Hematopoietic multipotent progenitor cell treated with erythropoietin and hydrocortisone succinate and interleukin-3 and kit ligand, for 4 days (in vitro differentiated cells): ENCODE results near the gene GRID1.

Source experiments
- DNase-seq: peaks from one replicate; pipeline ENCODE4 v3.0.0-alpha.2; 2015

Gene GRID1

GRCh38 chr10:85641479-85642009 lies 725.1 kb downstream of the GRID1 start:
- DNase-seq, result peak; percentile 4

DNA sequence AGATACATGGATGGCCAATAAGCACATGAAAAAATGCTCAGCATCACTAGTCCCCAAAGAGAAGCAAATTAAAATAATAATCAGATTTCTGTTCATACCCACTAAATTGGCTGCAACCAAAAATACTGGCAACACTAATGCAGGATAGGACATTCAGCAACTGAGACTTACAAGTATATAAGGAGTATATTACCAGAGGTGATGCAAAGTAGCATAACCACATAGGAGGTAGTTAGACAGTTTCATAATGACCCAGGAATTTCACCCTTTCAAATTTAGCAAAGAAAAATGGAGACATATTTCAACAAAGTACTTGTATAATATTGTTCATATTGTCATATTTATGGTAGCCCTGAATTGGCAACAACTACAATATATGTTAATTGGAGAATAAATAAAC lies 727.8 kb downstream of the GRID1 start:
- DNase-seq, result no peak

DNA sequence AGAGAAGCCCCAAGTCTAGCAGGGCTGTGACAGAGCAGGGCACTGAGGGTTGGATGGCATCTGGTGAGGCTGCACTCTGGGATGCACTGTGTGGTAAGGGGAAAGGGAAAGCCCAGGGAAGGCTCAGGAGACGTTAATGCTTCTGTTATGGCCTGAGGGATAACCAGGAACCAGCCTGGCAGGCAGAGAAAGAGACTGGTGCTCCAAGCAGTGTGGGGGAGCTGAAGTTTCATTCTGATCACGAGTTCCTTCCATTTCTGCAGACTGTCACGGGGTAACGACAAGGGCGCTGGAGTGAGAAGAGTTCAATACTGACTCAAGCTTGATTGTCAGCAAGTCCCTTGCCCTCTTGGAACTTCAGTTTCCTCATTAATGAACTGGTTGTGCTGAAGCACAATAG lies 730.9 kb downstream of the GRID1 start:
- DNase-seq, result no peak

DNA sequence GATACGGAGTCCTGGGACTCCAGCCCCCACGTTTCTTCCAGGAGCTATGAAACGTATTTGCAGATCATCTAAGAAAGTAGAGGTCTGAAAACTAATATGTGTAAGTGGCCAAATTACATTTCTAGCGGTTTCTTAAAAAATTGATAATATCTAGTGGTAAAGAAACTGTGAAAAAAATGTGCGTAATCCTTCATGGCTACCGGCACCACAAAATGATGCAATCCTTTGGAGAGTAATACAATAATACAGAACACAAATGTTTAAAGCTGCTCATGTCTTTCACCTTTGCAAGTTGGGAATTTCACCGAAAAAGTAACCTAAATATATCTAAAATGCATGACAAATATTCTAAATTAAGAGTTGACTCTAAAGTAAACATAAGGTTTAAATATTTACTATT lies 742.1 kb downstream of the GRID1 start:
- peak; percentile 33 for DNase-seq

DNA sequence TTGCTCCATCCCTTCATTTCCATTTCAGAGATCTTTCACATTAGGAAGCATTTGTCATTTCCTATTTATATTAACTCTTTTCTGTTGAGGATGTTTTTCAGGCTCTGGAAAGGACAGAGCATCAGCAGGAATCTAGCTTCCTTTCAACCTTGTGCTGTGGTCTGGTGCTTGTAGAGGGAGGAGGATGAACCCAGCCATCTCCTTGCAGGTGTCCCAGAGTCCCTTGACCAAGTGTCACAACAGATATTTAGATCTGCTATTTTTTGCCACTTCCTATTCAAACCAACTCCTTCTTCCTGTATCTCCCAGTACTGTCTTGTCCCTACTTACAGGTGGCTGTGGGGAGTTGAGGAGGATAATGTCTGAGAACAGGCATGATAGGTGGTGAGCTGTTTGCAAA lies 742.8 kb downstream of the GRID1 start:
- no peak for DNase-seq

DNA sequence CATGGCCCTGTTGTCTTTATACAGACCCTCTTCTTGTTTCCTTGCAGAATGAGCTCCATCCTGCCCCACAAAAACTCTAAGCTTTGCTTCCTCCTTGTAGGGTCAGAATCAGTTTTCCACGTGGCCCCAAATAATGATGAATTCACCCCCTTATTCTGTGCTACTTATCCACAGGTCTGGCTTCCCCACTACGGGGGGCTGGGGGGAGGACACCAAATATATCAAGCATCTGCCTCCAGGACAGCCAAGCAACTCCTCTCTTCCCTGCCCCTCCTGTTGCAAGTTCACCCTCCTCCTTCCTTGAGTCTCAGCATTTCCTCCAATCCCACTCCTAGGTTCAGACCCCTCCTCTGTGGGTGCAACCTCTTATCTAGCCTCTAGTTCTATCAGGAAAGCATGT lies 743.3 kb downstream of the GRID1 start:
- DNase-seq, result no peak

DNA sequence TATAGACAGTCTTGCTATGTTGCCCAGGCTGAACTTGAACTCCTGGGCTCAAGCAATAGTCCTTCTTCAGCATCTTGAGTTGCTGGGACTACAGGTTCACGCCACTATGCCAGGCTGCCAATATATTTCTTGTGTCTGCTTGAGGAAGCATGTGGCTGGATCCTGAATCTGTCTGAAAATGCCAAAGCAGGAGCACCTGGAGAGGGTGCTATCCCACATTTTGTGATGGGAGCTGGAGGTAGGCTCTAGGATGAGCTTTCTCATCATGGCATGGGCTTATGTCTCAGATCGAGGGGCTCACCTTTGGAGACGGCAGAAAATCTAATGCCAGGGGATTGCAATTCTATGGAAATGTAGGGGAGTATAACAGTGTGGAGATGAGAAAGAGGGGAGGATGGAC lies 744.2 kb downstream of the GRID1 start:
- no peak for DNase-seq

GRCh38 chr10:85621562-85621961 lies 745.0 kb downstream of the GRID1 start:
- no peak for DNase-seq

- DNase-seq, result no peak
Measured at GRCh38 chr10:85620807-85621206, 745.8 kb downstream of the GRID1 start.

GRCh38 chr10:85619832-85620231 lies 746.8 kb downstream of the GRID1 start:
- DNase-seq, result no peak

- DNase-seq, result no peak
Measured at GRCh38 chr10:85618841-85619240, 747.8 kb downstream of the GRID1 start.

GRCh38 chr10:85617751-85618546 lies 748.6 kb downstream of the GRID1 start:
- DNase-seq, result no peak

- DNase-seq, result no peak
Measured at GRCh38 chr10:85615556-85615955, 751.0 kb downstream of the GRID1 start.

DNA sequence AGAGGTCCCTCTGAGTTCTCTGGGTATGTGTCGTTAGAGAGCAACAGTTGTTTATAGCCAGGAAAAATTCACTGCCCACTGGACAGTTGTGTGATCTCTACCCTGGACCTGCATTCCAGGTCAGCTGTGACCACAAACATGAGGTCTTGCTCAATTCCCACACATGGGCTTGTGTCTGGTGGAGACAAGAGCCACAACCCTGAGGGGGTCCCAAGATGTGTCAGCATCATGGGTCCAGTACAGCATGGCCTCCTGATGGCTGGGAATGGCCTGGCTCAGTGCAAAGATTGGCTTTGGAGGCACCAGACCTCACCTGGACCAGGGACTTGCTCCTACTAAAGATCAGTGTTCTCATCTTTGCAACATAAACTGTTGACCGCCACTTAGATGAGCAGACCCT lies 751.6 kb downstream of the GRID1 start:
- no peak for DNase-seq

DNA sequence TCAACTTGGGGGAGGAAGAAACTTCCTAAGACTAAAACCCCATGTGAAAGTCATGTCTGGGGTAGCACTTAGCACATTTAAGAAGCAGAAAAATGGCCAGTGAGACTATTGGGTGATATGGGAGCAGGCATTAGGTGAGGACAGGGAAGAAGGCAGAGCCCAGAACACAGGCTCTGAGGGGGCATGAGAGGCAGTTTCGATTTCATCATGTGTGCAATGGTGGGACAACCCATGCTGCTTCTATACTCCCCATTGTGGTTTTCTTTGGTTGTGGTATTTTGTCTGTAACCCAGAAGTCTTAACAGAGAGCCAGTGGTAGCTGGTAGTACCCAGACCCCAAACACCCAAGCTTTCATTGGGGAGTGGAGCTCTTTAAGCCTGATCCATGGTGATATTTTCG lies 752.0 kb downstream of the GRID1 start:
- DNase-seq, result no peak

DNA sequence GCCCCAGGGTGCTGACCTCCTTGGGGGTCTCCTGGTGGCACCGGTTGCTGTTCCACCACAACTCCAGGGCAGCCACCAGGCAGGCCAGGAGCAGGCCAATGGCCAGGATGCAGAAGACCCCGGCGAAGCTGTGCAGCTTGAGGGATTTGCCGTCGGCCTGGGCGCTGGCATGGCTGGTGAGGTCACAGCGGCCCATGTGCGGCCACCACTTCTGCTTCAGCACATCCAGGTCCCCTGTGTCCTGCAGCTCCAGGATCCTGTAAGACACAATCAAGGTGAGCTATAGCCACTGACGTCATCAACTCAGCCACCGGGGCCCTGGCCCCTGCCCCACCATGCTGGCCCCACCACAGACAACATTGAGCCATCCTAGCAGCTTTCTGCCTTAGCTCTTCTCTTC lies 753.2 kb downstream of the GRID1 start:
- DNase-seq, result no peak

DNA sequence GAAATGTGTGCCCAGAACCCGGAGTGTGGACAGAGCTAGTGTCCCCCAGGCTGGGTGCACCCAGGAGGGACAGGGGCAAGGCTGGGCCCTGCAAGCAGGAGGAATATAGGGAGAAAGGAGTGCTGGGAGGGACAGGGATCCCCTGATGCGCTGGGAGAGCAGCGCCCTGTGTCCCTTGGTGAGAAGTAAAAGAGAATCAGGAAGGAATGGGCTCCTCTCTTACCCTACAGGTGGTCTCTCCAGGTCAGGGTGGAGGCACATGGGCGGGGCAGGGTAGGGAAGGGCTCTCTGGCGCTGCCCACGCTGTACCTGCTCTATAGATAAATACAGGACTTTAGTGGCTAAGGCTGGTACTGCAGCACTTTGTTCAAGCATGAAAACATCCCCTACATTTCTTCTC lies 753.8 kb downstream of the GRID1 start:
- no peak for DNase-seq

DNA sequence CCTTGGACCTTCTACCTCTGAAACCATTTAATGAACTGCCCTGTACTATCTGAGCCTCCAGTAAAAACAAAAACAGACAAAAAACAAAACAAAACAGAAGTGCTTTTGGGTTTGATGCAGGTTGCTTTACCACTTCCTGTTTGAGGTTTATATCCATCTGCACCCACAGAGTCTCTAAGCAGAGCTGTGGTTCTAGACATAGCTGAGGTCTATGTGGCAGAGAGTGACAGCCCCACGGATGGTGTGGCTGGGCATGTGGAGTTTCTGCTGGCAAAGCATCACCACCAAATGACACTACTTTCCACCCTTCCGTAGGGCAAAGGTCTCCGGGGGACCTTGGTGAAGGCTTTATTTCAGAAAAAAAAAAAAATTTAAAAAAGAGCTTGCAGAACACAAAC lies 754.2 kb downstream of the GRID1 start:
- peak; percentile 56 for DNase-seq

- no peak for DNase-seq
Measured at GRCh38 chr10:85611746-85612377, 754.7 kb downstream of the GRID1 start.

- no peak for DNase-seq
Measured at GRCh38 chr10:85611093-85611740, 755.4 kb downstream of the GRID1 start.

GRCh38 chr10:85610381-85611092 lies 756.1 kb downstream of the GRID1 start:
- DNase-seq, result no peak

DNA sequence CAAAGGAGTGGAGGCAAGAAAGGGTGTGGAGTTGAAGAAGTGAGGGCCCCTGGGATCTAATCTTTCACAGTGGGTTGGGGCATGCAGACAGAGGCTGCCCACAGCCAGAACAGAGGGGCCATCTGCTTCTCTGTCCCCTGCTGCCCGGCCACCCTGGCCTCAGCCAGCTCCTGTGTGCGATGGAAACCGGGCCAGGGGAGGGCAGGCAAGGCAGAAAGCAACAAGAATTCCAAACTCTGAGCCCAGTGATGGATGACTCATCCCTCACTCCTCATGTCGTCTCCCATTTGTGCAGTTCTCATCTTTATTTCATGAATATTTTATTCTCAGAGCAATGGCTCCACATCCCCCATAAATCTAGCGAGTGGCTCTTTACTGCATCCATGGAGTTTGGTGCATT lies 757.1 kb downstream of the GRID1 start:
- DNase-seq, result no peak

GRCh38 chr10:85608706-85609105 lies 757.9 kb downstream of the GRID1 start:
- no peak for DNase-seq
